Endothelial cell of umbilical vein (primary cell): ENCODE data around the gene CTXN2. TPM values are rescaled to one million over a fixed set of nuclear protein-coding genes. Genes with fewer than 3 reads are reported as not detected.

Experiments
- BruUV-seq: library from RNA; stranded (reverse); fragments of 400-500 nt; replicated peaks from 2 replicates; lab custom pipeline; 2021; lab: Mats Ljungman, UMichigan
- CTCF ChIA-PET: fragments of 300-600, 350-600 bp; sonication (Branson Sonifier 250); formaldehyde crosslinking; loops from one replicate; lab custom pipeline; 2021; ENCODE audit warnings: antibody characterized with exemption, inconsistent platforms; lab: Charles Lee
- POLR2A ChIA-PET: fragments of 300-600, 350-600 bp; sonication (Branson Sonifier 250); formaldehyde crosslinking; loops from one replicate; lab custom pipeline; 2021; ENCODE audit warnings: antibody characterized with exemption, inconsistent platforms; lab: Charles Lee
- DNase-seq: peaks from one replicate; pipeline ENCODE4 v3.0.0-alpha.2; 2011; ENCODE audit warnings: low read depth, low spot score
- FAIRE-seq: peaks from 2 replicates; lab custom pipeline; 2011; peaks lifted over from hg19 to GRCh38; lab: Jason Lieb, UNC
- H2AFZ ChIP-seq: 2 replicates; pipeline ENCODE4 v1.6.0; 2012; ENCODE audit warnings: low read depth, low read length, control low read depth, inconsistent platforms
- H3K27ac ChIP-seq: 2 replicates; pipeline ENCODE4 v1.5.1; 2011; ENCODE audit warnings: low read depth, mild to moderate bottlenecking, control low read depth, low read length, moderate library complexity; ENCODE audit not compliant: insufficient read depth
- H3K27me3 ChIP-seq, 2 experiments: 2 replicates each; pipeline versions ENCODE4 v1.6.0 to v1.6.1; 2011; ENCODE audit warnings: low read length in 2 of 2, mixed read lengths in 1 of 2; ENCODE audit not compliant: control insufficient read depth in 2 of 2, insufficient read depth in 2 of 2
- H3K36me3 ChIP-seq, 2 experiments: 2 replicates in 1 of 2; 3 replicates in 1 of 2; pipeline ENCODE4 v1.5.1; 2011; ENCODE audit warnings: low read length in 2 of 2, mild to moderate bottlenecking in 1 of 2, moderate library complexity in 1 of 2; ENCODE audit not compliant: control insufficient read depth in 2 of 2, insufficient read depth in 2 of 2; ENCODE audit errors: extremely low read depth in 1 of 2
- H3K4me1 ChIP-seq: 3 replicates; pipeline ENCODE4 v1.5.1; 2011; ENCODE audit warnings: mild to moderate bottlenecking, low read length; ENCODE audit not compliant: control insufficient read depth, insufficient read depth; ENCODE audit errors: extremely low read depth
- H3K4me2 ChIP-seq: 2 replicates; pipeline ENCODE4 v1.6.1; 2011; ENCODE audit warnings: low read length, control low read depth, mixed read lengths; ENCODE audit not compliant: insufficient read depth
- H3K4me3 ChIP-seq, 3 experiments: fragments of 200-600 bp in 1 of 3; sonication (generic), shearing (Covaris generic) in 1 of 3; replicated peaks in 1 of 3; 2 replicates each; pipeline ENCODE4 v1.5.1; 2011 to 2016; ENCODE audit warnings: control low read depth in 3 of 3, low read length in 3 of 3, mild to moderate bottlenecking in 2 of 3, inconsistent platforms in 1 of 3, low read depth in 1 of 3, moderate library complexity in 1 of 3; ENCODE audit not compliant: insufficient read depth in 1 of 3
- H3K79me2 ChIP-seq: 2 replicates; pipeline ENCODE4 v1.6.0; 2012; ENCODE audit warnings: low read length, inconsistent platforms; ENCODE audit not compliant: control insufficient read depth, insufficient read depth
- H3K9ac ChIP-seq: replicated peaks from 2 replicates; pipeline ENCODE3; 2011; ENCODE audit warnings: low read length, control low read depth; ENCODE audit not compliant: insufficient read depth; ENCODE audit errors: extremely low read depth
- H3K9me1 ChIP-seq: replicated peaks from 3 replicates; pipeline ENCODE4 v1.6.0; 2011; ENCODE audit warnings: mild to moderate bottlenecking, low read length; ENCODE audit not compliant: control insufficient read depth, insufficient read depth; ENCODE audit errors: extremely low read depth
- H3K9me3 ChIP-seq: replicated peaks from 2 replicates; pipeline ENCODE4 v1.5.1; 2012; ENCODE audit warnings: low read length, inconsistent platforms; ENCODE audit not compliant: control insufficient read depth, insufficient read depth
- H4K20me1 ChIP-seq: replicated peaks from 2 replicates; pipeline ENCODE3; 2011; ENCODE audit warnings: mild to moderate bottlenecking, low read length; ENCODE audit not compliant: control insufficient read depth, insufficient read depth; ENCODE audit errors: extremely low read depth
- EZH2 ChIP-seq: IDR thresholded peaks from 2 replicates; pipeline ENCODE4 v1.6.1; 2012; ENCODE audit warnings: borderline replicate concordance, low read depth, mild to moderate bottlenecking, moderate library complexity, low read length, inconsistent platforms; ENCODE audit not compliant: severe bottlenecking
- FOS ChIP-seq: IDR thresholded peaks from 2 replicates; pipeline ENCODE4 v1.6.1; 2011; ENCODE audit warnings: mild to moderate bottlenecking, low read length, moderate library complexity, borderline replicate concordance; ENCODE audit not compliant: insufficient read depth
- GATA2 ChIP-seq: IDR thresholded peaks from 2 replicates; pipeline ENCODE4 v1.7.0; 2011; ENCODE audit warnings: low read depth, mild to moderate bottlenecking, moderate library complexity, mixed read lengths, low read length; ENCODE audit not compliant: insufficient read length, insufficient read depth
- JUN ChIP-seq: IDR thresholded peaks from 2 replicates; pipeline ENCODE4 v1.6.1; 2011; ENCODE audit warnings: borderline replicate concordance, low read depth; ENCODE audit not compliant: insufficient read length, insufficient read depth
- MYC ChIP-seq: IDR thresholded peaks from one replicate; pipeline ENCODE4 v1.6.1; 2011; ENCODE audit warnings: mild to moderate bottlenecking, low read depth, low read length
- POLR2A ChIP-seq: IDR thresholded peaks from 2 replicates; pipeline ENCODE4 v1.6.1; 2012; ENCODE audit warnings: low read depth, mild to moderate bottlenecking, control low read depth, low read length
- POLR2AphosphoS5 ChIP-seq: IDR thresholded peaks from 2 replicates; pipeline ENCODE4 v1.6.1; 2012; ENCODE audit warnings: low read depth, mild to moderate bottlenecking, control low read depth, low read length, moderate library complexity; ENCODE audit not compliant: insufficient read depth
- dilution Hi-C: fragments of 300-500 bp; cut with MboI; formaldehyde crosslinking; loops from one replicate; pipeline ENCODE4 v1.15.0; 2019; ENCODE audit warnings: low sequenced_read_pairs; ENCODE audit not compliant: extremely low pct_ligation_motif_present
- intact Hi-C: fragments of 100-400 bp; cut with micrococcal nuclease; formaldehyde crosslinking; loops from one replicate; pipeline ENCODE4 v1.10.0; 2022
- polyA plus RNA-seq, 4 experiments: library from polyadenylated mRNA; depleted of rRNA in 3 of 4; stranded (reverse) in 3 of 4; unstranded in 1 of 4; fragments of >200 nt; gene quantifications; 2 replicates each; pipeline versions ENCODE4 v1.2.1 to v1.2.3, GENCODE V29; 2011 to 2012; ENCODE audit warnings: missing spikeins in 1 of 4
- total RNA-seq: library from RNA; stranded (reverse); gene quantifications from 2 replicates; pipeline ENCODE4 v1.2.3, GENCODE V29; 2021
- TF ChIP-seq, protein P1 (sequence below), 2 donors: IDR thresholded peaks; 1 replicate in 1 of 2; 2 replicates in 1 of 2; pipeline ENCODE4 v1.5.1; 2011; ENCODE audit warnings: low read length in 2 of 2, mild to moderate bottlenecking in 2 of 2, moderate library complexity in 2 of 2, control low read depth in 1 of 2, inconsistent platforms in 1 of 2, low read depth in 1 of 2; ENCODE audit not compliant: insufficient read depth in 1 of 2; ENCODE audit errors: extremely low read depth in 1 of 2
- TF ChIP-seq, protein P2 (sequence below): IDR thresholded peaks from 2 replicates; pipeline ENCODE4 v1.6.1; 2011; ENCODE audit not compliant: insufficient read depth, insufficient read length

The CTXN2 gene
- total and polyA plus RNA-seq, 2 donors (not counting 3 experiments of a cell fraction or from before 2014, with no cell fraction given), result 0.01 TPM; not detected in 1

- Histone ChIP-seq H4K20me1 (no peaks in the 10 kb centered on the region), H3K79me2 (no peaks in the 10 kb centered on the region), H3K36me3 (no peaks in the 10 kb centered on the region), H3K9me3 (no peaks in the 10 kb centered on the region), H3K9me1 (no peaks in the 10 kb centered on the region), H3K4me3 (no peak overlapping the region), H3K9ac (no peak overlapping the region), H3K4me1 (peaks cover 2% of the 10 kb centered on the region), H3K4me2 (no peak overlapping the region), H3K27ac (no peak overlapping the region), H3K27me3 (peaks cover 3 to 9% of the 10 kb centered on the region in 2 experiments), H2AFZ (no peak overlapping the region)
- FAIRE-seq (no peak), DNase-seq (no peak)
- CTCF ChIA-PET, result no interaction called here
- no peak for TF ChIP-seq EZH2
- no peak for TF ChIP-seq FOS
- no peak for TF ChIP-seq GATA2
- no peak for TF ChIP-seq JUN
- no peak for TF ChIP-seq POLR2A
- TF ChIP-seq MYC, result no peak
- no peak for TF ChIP-seq POLR2AphosphoS5
- TF ChIP-seq, protein P1, sequence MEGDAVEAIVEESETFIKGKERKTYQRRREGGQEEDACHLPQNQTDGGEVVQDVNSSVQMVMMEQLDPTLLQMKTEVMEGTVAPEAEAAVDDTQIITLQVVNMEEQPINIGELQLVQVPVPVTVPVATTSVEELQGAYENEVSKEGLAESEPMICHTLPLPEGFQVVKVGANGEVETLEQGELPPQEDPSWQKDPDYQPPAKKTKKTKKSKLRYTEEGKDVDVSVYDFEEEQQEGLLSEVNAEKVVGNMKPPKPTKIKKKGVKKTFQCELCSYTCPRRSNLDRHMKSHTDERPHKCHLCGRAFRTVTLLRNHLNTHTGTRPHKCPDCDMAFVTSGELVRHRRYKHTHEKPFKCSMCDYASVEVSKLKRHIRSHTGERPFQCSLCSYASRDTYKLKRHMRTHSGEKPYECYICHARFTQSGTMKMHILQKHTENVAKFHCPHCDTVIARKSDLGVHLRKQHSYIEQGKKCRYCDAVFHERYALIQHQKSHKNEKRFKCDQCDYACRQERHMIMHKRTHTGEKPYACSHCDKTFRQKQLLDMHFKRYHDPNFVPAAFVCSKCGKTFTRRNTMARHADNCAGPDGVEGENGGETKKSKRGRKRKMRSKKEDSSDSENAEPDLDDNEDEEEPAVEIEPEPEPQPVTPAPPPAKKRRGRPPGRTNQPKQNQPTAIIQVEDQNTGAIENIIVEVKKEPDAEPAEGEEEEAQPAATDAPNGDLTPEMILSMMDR (IDR thresholded peaks at IDR 0.05; ENCODE audit: extremely low read depth in 1 of 2, insufficient read depth in 1 of 2, low read depth in 1 of 2, low read length in 2 of 2), result no peak
- TF ChIP-seq, protein P2, sequence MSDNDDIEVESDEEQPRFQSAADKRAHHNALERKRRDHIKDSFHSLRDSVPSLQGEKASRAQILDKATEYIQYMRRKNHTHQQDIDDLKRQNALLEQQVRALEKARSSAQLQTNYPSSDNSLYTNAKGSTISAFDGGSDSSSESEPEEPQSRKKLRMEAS, result no peak
- dilution Hi-C loops (no loop called here), intact Hi-C loops (no loop called here)
- no TSS peak for BruUV-seq
- POLR2A ChIA-PET, result interaction anchor here (0.6 kb wide), 1 partner anchor 41 kb away, joined by 4 read pairs; no protein-coding TSS in a partner anchor
Measured at GRCh38 chr15:48182749-48183148, 8.7 kb upstream of the CTXN2 start.
